Ectodermal cell (in vitro differentiated cells): ENCODE measurements around the gene C21orf58.

ENCODE experiments used
- H3K27ac ChIP-seq: 2 replicates; pipeline ENCODE4 v1.7.0; 2013; ENCODE audit warnings: mild to moderate bottlenecking, low read depth, low read length; ENCODE audit not compliant: insufficient read depth, poor library complexity, severe bottlenecking
- H3K27me3 ChIP-seq: 2 replicates; pipeline ENCODE4 v1.7.0; 2013; ENCODE audit warnings: mild to moderate bottlenecking, low read length; ENCODE audit not compliant: insufficient read depth, control insufficient read depth, poor library complexity, severe bottlenecking
- H3K36me3 ChIP-seq: one replicate; pipeline ENCODE4 v1.7.0; 2013; ENCODE audit warnings: low read length; ENCODE audit not compliant: control insufficient read depth, insufficient read depth
- H3K4me1 ChIP-seq: one replicate; pipeline ENCODE4 v1.7.0; 2013; ENCODE audit warnings: low read length; ENCODE audit not compliant: control insufficient read depth, insufficient read depth
- H3K4me3 ChIP-seq: 2 replicates; pipeline ENCODE4 v1.7.0; 2013; ENCODE audit warnings: low read depth, low read length, control low read depth; ENCODE audit not compliant: insufficient read depth
- H3K9me3 ChIP-seq: 2 replicates; pipeline ENCODE4 v1.7.0; 2013; ENCODE audit warnings: mild to moderate bottlenecking, low read length, moderate library complexity; ENCODE audit not compliant: control insufficient read depth
- WGBS, 2 experiments: methylation state at CpG; one replicate each; pipeline ENCODE4 v1.1.7; 2013; ENCODE audit warnings: missing lambda C conversion rate in 2 of 2; 5-methylcytosine and 5-hydroxymethylcytosine counted together

C21orf58 gene

DNA sequence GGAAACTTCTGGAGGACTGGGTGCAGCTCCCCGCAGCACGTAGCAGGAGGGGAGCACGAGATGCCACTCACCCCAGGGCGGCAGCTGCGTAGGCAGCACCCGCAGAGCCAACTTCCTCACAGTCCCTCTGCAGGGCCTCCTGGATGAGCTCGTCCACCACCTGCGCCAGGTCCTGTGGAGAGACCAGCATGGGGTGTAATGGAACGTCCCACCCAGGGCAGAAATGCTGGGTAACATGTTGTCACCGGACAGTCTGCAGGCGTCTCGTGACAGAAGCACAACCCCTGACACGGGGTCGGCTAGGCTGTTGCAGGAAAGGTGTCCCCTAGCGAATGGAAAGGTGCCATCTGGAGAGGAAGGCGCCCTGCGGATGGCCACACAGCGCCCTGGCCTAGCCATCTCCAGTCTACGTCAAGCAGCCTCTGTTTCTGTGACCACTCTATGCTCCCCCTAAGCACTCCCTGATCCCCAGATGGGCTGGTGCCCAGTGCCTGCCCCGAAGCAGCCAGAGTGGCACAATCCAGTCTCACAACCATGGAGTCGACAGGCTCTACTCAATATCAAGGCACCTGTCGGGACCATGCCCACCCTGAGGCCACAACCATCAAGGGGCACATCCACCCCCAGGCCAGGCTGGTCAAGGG is 59.5 kb downstream of the C21orf58 start:
- peaks cover 45% of the 10 kb centered on the region for H3K36me3 ChIP-seq
- 94 to 95% methylated on average over 22 of the region's 22 CpGs for WGBS, 2 experiments

GRCh38 chr21:46256501-46256994 is 67.1 kb downstream of the C21orf58 start:
- Histone ChIP-seq H3K27ac (no peak overlapping the region), H3K4me1 (no peaks in the 10 kb centered on the region), H3K4me3 (no peak overlapping the region), H3K36me3 (peaks cover 76% of the 10 kb centered on the region), H3K27me3 (no peaks in the 10 kb centered on the region), H3K9me3 (no peaks in the 10 kb centered on the region)
- WGBS, 2 experiments: 96% methylated on average over 18 of the region's 18 CpGs

More for the DNA sequence above, 59.5 kb downstream of the C21orf58 start:
- H3K4me3 ChIP-seq: no peak overlapping the region
- no peaks in the 10 kb centered on the region for H3K9me3 ChIP-seq
- no peak overlapping the region for H3K27ac ChIP-seq
- no peaks in the 10 kb centered on the region for H3K4me1 ChIP-seq
- H3K27me3 ChIP-seq: no peaks in the 10 kb centered on the region

DNA sequence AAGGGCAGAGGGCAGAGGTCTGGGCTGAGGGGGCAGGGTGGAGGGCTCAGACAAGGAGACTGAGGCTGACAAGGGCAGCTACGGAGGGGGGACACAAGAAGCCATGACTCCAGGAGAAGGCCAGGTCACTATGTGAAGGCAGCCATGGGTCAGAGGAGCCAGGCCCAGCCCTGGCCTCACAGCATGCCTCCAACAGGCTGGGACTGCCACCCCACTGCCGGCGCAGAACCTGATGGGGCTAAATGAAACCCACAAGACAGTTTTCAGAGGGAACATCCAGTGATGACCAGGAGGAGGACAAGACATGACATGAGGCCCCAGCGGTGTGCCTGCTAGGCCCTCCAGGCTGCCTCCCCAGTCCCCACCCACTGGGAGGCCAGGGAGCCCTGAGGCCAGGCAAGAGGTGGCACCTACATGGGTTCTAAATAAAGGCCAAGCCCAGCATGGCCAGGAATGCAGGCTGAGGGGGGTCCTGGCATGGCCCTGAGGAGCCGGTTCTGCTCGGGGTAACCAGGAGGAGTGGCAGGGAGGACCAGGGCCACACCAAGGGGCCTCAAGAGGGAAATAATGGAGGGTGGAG is 67.8 kb downstream of the C21orf58 start:
- Histone ChIP-seq H3K27ac (no peak overlapping the region), H3K27me3 (no peaks in the 10 kb centered on the region), H3K4me1 (no peaks in the 10 kb centered on the region), H3K4me3 (no peak overlapping the region), H3K36me3 (peaks cover 75% of the 10 kb centered on the region), H3K9me3 (no peaks in the 10 kb centered on the region)
- WGBS, 2 experiments: 95 to 96% methylated on average over 6 of the region's 6 CpGs

DNA sequence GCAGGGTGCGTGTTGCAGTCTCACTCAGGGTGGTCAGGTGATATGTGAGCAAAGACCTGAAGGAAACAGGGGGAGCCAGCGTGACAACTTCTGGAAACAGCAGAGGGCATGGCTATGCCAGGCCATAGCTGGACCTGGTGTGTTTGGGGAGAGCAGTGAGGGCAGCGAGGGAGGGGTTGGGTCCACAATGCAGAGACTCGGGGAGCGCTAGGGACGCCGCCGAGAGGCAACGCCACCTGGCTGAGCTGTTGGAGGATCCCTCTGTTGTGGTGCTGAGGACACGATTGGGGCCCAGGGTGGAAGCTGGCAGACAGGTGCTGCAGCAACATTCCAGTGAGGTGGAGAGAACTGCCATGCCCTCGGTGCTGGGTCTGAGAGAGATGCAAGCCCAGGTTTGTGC is 68.5 kb downstream of the C21orf58 start:
- 94 to 97% methylated on average over 11 of the region's 11 CpGs for WGBS, 2 experiments
- Histone ChIP-seq H3K4me1 (no peaks in the 10 kb centered on the region), H3K36me3 (peaks cover 75% of the 10 kb centered on the region), H3K9me3 (no peaks in the 10 kb centered on the region), H3K27me3 (no peaks in the 10 kb centered on the region), H3K27ac (no peak overlapping the region), H3K4me3 (no peak overlapping the region)

DNA sequence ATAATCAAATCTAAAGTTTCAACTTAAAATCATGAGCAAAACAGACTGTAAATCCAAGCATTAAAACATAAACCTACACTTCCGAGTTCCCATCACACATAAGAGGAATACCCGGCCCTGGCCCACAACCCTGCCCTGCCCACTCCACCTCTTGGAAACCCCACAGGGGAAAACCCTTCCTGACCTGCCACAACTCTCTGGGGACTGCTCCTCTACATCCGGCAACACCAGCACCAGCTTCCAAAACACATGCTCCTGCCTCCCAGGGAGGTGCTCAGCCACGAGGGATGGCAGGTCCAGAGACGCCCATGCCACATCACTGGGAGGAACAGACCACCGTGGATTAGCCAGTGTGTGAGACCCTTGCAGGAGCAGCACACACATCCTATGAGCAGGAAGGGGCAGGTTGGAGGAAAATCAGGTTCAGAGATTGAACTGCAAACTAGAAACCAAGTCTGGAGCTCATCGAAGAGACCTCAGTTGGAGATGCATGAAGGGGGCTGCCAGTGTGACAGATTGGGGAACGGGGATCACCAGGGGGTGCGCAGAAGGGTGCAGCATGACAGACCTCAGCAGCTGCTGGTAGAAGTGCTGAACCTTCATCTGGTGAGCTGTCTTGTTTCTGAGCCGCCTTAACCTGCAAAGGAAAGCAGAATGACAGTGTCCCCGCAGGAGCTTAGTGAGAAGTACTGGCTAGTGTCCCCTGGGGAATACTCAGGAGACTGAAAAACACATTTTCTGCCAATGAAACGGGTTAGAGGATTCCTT is 69.3 kb downstream of the C21orf58 start:
- Histone ChIP-seq H3K4me1 (no peaks in the 10 kb centered on the region), H3K4me3 (no peak overlapping the region), H3K9me3 (no peaks in the 10 kb centered on the region), H3K36me3 (peaks cover 78% of the 10 kb centered on the region), H3K27me3 (no peaks in the 10 kb centered on the region), H3K27ac (no peak overlapping the region)
- 93 to 95% methylated on average over 12 of the region's 12 CpGs for WGBS, 2 experiments

DNA sequence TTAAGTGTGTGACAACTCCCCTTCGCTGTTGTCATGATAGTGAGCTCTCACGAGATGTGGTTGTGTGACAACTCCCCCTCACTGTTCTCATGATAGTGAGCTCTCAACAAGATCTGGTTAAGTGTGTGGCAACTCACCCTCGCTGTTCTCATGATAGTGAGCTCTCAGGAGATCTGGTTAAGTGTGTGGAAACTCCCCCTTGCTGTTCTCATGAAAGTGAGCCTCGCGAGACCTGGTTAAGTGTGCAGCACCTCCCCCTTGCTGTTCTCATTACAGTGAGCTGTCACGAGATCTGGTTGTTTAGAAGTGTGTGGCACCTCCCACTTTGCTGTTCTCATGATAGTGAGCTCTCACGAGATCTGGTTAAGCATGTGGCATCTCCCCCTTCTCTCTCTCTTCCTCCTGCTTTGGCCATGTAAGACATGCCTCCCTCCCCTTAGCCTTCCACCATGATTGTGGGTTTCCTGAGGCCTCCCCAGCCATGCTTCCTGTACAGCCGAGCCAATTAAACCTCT is 70.0 kb downstream of the C21orf58 start:
- Histone ChIP-seq H3K36me3 (peaks cover 72% of the 10 kb centered on the region), H3K4me1 (no peaks in the 10 kb centered on the region), H3K27ac (peak overlapping the region; percentile 4), H3K4me3 (no peak overlapping the region), H3K9me3 (no peaks in the 10 kb centered on the region), H3K27me3 (no peaks in the 10 kb centered on the region)
- 92% methylated on average over 8 of the region's 8 CpGs for WGBS, 2 experiments

- Histone ChIP-seq H3K4me3 (no peak overlapping the region), H3K36me3 (peaks cover 65% of the 10 kb centered on the region), H3K4me1 (no peaks in the 10 kb centered on the region), H3K27ac (no peak overlapping the region), H3K27me3 (no peaks in the 10 kb centered on the region), H3K9me3 (no peaks in the 10 kb centered on the region)
- 92 to 97% methylated on average over 4 of the region's 4 CpGs for WGBS, 2 experiments
These were observed 70.8 kb downstream of the C21orf58 start for GRCh38 chr21:46252840-46253239.
